HG03520 (cell line): ENCODE data around the gene GGA1.

Source experiments
- ATAC-seq: cut with Tn5 transposase; IDR thresholded peaks from one replicate; pipeline ENCODE4 v1.9.1; 2021; ENCODE audit warnings: mild to moderate bottlenecking, moderate library complexity; ENCODE audit not compliant: unreplicated experiment

GGA1 gene

GRCh38 chr22:37608477-37609239 lies at the start of gene GGA1:
Gene GGA1, plus strand, starts transcription at chr22:37608834. Its CDS starts 27 bp downstream, at chr22:37608861.
- ATAC-seq, result peak; percentile 76

GRCh38 chr22:37559521-37559900 lies 49.1 kb upstream of the GGA1 start:
- no peak for ATAC-seq

GRCh38 chr22:37559901-37560607 lies 48.6 kb upstream of the GGA1 start, which contains the start of gene CDC42EP1:
Gene CDC42EP1, plus strand, starts transcription at chr22:37560480. Its CDS starts 5,870 bp downstream, at chr22:37566350.
- ATAC-seq, result no peak

GRCh38 chr22:37560608-37561211 lies 47.9 kb upstream of the GGA1 start:
- ATAC-seq, result no peak

GRCh38 chr22:37561212-37562048 lies 47.2 kb upstream of the GGA1 start:
- ATAC-seq, result no peak

GRCh38 chr22:37562049-37562875 lies 46.4 kb upstream of the GGA1 start:
- ATAC-seq, result no peak

- no peak for ATAC-seq
These were observed 45.2 kb upstream of the GGA1 start for GRCh38 chr22:37563153-37564081.

GRCh38 chr22:37564111-37564711 lies 44.4 kb upstream of the GGA1 start:
- no peak for ATAC-seq

- ATAC-seq, result no peak
These were observed 42.8 kb upstream of the GGA1 start for GRCh38 chr22:37565830-37566229.

- ATAC-seq, result no peak
These were observed 42.3 kb upstream of the GGA1 start for GRCh38 chr22:37566329-37566837.

GRCh38 chr22:37566903-37567798 lies 41.5 kb upstream of the GGA1 start:
- no peak for ATAC-seq

GRCh38 chr22:37568012-37568411 lies 40.6 kb upstream of the GGA1 start:
- ATAC-seq, result no peak

- ATAC-seq, result no peak
These were observed 40.1 kb upstream of the GGA1 start for GRCh38 chr22:37568448-37569008.

GRCh38 chr22:37569009-37569920 lies 39.4 kb upstream of the GGA1 start:
- ATAC-seq, result no peak

GRCh38 chr22:37569921-37570660 lies 38.5 kb upstream of the GGA1 start:
- ATAC-seq, result no peak
